ENCODE measurements around the gene NARS2.

Gene NARS2

GRCh38 chr11:78392854-78393253, 181.8 kb downstream of the NARS2 start:
- no peak for DNase-seq (ENCODE audit: low read depth)
- no peak for TF ChIP-seq CTCF (conservative IDR thresholded peaks at IDR 0.05; ENCODE audit: control insufficient read depth, insufficient read depth, low read depth, low read length)
- no peak overlapping the region for H3K4me3 ChIP-seq (ENCODE audit: control insufficient read depth, low read depth, low read length)

- no peak for DNase-seq (ENCODE audit: low read depth)
- TF ChIP-seq CTCF (conservative IDR thresholded peaks at IDR 0.05; ENCODE audit: control insufficient read depth, insufficient read depth, low read depth, low read length) = no peak
- no peak overlapping the region for H3K4me3 ChIP-seq (ENCODE audit: control insufficient read depth, low read depth, low read length)
Measured at GRCh38 chr11:78391424-78391823, 183.2 kb downstream of the NARS2 start.

GRCh38 chr11:78390809-78391208, 183.9 kb downstream of the NARS2 start:
- no peak for TF ChIP-seq CTCF (conservative IDR thresholded peaks at IDR 0.05; ENCODE audit: control insufficient read depth, insufficient read depth, low read depth, low read length)
- DNase-seq (ENCODE audit: low read depth) = no peak
- H3K4me3 ChIP-seq (ENCODE audit: control insufficient read depth, low read depth, low read length) = no peak overlapping the region

GRCh38 chr11:78386215-78386941, 188.3 kb downstream of the NARS2 start:
- H3K4me3 ChIP-seq (ENCODE audit: control insufficient read depth, low read depth, low read length) = no peak overlapping the region
- no peak for TF ChIP-seq CTCF (conservative IDR thresholded peaks at IDR 0.05; ENCODE audit: control insufficient read depth, insufficient read depth, low read depth, low read length)
- no peak for DNase-seq (ENCODE audit: low read depth)

All from fibroblast of mammary gland (primary cell).